ENCODE data around the gene LRCOL1. TPM values are rescaled to one million over a fixed set of nuclear protein-coding genes. Genes with fewer than 3 reads are reported as not detected.

Gene LRCOL1
- polyA plus RNA-seq, 3 donors, result not detected

- H2AFZ ChIP-seq (ENCODE audit: insufficient read depth, low read depth, low read length, poor library complexity, severe bottlenecking), result no peak overlapping the region
- no peaks in the 10 kb centered on the region for H3K4me1 Mint-ChIP-seq
- H3K79me2 ChIP-seq (ENCODE audit: insufficient read depth, low read length), result no peaks in the 10 kb centered on the region
- H3K4me3 ChIP-seq (replicated peaks in 1 of 3; ENCODE audit: low read depth in 2 of 3, low read length in 3 of 3), result no peak overlapping the region
- no peak overlapping the region for H3K9ac ChIP-seq (ENCODE audit: insufficient read depth, low read length, poor library complexity, severe bottlenecking)
- intact Hi-C loops (cut with micrococcal nuclease), result no loop called here
- H3K9me3 Mint-ChIP-seq, result peaks cover 0 to 6% (median 0%) of the 10 kb centered on the region in 7 donors
- no peaks in the 10 kb centered on the region for H3K27me3 ChIP-seq (ENCODE audit: control insufficient read depth in 2 of 2, insufficient read depth in 2 of 2, low read length in 2 of 2)
- H3K4me2 ChIP-seq (replicated peaks; ENCODE audit: extremely low read depth, low read length, poor library complexity, severe bottlenecking), result no peak overlapping the region
- H4K20me1 ChIP-seq (ENCODE audit: insufficient read depth, low read length), result no peaks in the 10 kb centered on the region
- DNase-seq, result no peak
- WGBS (ENCODE audit: insufficient coverage), result 94% methylated on average over 13 of the region's 17 CpGs
- peaks cover 28 to 35% of the 10 kb centered on the region in 2 donors for H3K36me3 ChIP-seq (replicated peaks in 1 of 2; ENCODE audit: control insufficient read depth in 1 of 2, insufficient read depth in 2 of 2, low read length in 2 of 2)
- no peak overlapping the region for H3K27ac Mint-ChIP-seq
- H3K4me1 ChIP-seq (ENCODE audit: control insufficient read depth in 1 of 2, insufficient read depth in 2 of 2, low read length in 2 of 2), result no peaks in the 10 kb centered on the region
- no peak overlapping the region for H3K4me3 Mint-ChIP-seq
- peaks cover 0 to under 1% (median 0%) of the 10 kb centered on the region in 3 donors for H3K27me3 Mint-ChIP-seq (ENCODE audit: low read depth in 3 of 3)
- H3K27ac ChIP-seq (ENCODE audit: low read depth in 1 of 2, low read length in 2 of 2), result no peak overlapping the region
- peaks cover 32 to 57% of the 10 kb centered on the region in 2 donors for H3K36me3 Mint-ChIP-seq
- peaks cover 0 to 9% of the 10 kb centered on the region in 2 donors for H3K9me3 ChIP-seq (replicated peaks in 1 of 2; ENCODE audit: control insufficient read depth in 1 of 2, insufficient read depth in 1 of 2, low read length in 2 of 2)
- no peak for TF ChIP-seq CTCF (IDR thresholded peaks at IDR 0.05)
Observed at GRCh38 chr12:132581348-132582057, 28.9 kb downstream of the LRCOL1 start.

GRCh38 chr12:132580701-132581292 is 29.6 kb downstream of the LRCOL1 start:
- Mint-ChIP-seq H3K4me1 (no peaks in the 10 kb centered on the region), H3K36me3 (peaks cover 33 to 63% of the 10 kb centered on the region in 2 donors), H3K9me3 (peaks cover 0 to 6% (median 0%) of the 10 kb centered on the region in 7 donors), H3K27me3 (ENCODE audit: low read depth in 3 of 3) (no peaks in the 10 kb centered on the region), H3K4me3 (no peak overlapping the region), H3K27ac (no peak overlapping the region)
- DNase-seq, result no peak
- Histone ChIP-seq H3K36me3 (replicated peaks in 1 of 2; ENCODE audit: control insufficient read depth in 1 of 2, insufficient read depth in 2 of 2, low read length in 2 of 2) (peaks cover 31 to 42% of the 10 kb centered on the region in 2 donors), H3K79me2 (ENCODE audit: insufficient read depth, low read length) (no peaks in the 10 kb centered on the region), H3K27ac (ENCODE audit: low read depth in 1 of 2, low read length in 2 of 2) (no peak overlapping the region), H3K27me3 (ENCODE audit: control insufficient read depth in 2 of 2, insufficient read depth in 2 of 2, low read length in 2 of 2) (no peaks in the 10 kb centered on the region), H3K4me3 (replicated peaks in 1 of 3; ENCODE audit: low read depth in 2 of 3, low read length in 3 of 3) (no peak overlapping the region), H3K9ac (ENCODE audit: insufficient read depth, low read length, poor library complexity, severe bottlenecking) (no peak overlapping the region), H3K9me3 (replicated peaks in 1 of 2; ENCODE audit: control insufficient read depth in 1 of 2, insufficient read depth in 1 of 2, low read length in 2 of 2) (peaks cover 0 to 9% of the 10 kb centered on the region in 2 donors), H4K20me1 (ENCODE audit: insufficient read depth, low read length) (no peaks in the 10 kb centered on the region), H2AFZ (ENCODE audit: insufficient read depth, low read depth, low read length, poor library complexity, severe bottlenecking) (no peak overlapping the region), H3K4me2 (replicated peaks; ENCODE audit: extremely low read depth, low read length, poor library complexity, severe bottlenecking) (no peak overlapping the region), H3K4me1 (ENCODE audit: control insufficient read depth in 1 of 2, insufficient read depth in 2 of 2, low read length in 2 of 2) (no peaks in the 10 kb centered on the region)
- intact Hi-C loops (cut with micrococcal nuclease), result no loop called here
- 97% methylated on average over 8 of the region's 12 CpGs for WGBS (ENCODE audit: insufficient coverage)
- no peak for TF ChIP-seq CTCF (IDR thresholded peaks at IDR 0.05)
